ENCODE measurements around the gene CLIC1. TPM values are rescaled to one million over a fixed set of nuclear protein-coding genes. Genes with fewer than 3 reads are reported as not detected.
A peak's percentile ranks its signal among the peaks of the same experiment; 100 is the strongest.

The CLIC1 gene
- polyA plus RNA-seq, 1 experiment: 466 TPM

DNA sequence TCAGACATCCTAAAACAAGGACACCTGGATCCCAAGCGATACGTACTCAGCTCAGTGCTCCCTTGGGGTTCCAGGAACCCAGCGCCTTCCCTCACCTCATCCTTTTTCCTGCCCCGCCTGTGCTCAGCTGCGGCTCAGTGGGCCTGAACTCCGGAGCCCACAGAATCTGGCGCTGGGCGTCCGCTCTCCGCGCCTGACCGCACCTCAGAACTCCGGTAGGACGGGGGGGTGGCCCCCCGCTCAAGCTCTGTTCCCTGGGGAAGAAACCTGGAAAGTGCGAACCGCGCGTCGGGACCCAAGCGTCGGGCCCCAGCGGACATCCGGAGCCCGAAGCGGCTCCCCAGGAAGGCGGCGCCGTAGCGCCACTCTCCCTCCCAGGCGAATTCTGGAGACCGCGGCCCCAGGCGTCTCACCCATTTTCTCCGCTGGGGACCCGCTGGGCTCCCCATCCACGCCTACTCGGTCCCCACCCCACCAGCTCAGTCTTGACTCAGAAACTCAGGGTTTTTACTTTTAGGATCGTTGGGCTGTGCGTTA is 55.1 kb downstream of the CLIC1 start:
- Histone ChIP-seq H3K4me3 (ENCODE audit: low read depth, low read length) (peak overlapping the region; percentile 57), H3K27me3 (ENCODE audit: control insufficient read depth, insufficient read depth, low read length) (no peaks in the 10 kb centered on the region), H3K27ac (ENCODE audit: low read depth, low read length) (peak overlapping the region; percentile 78), H3K9me3 (ENCODE audit: control insufficient read depth, insufficient read depth, low read length) (no peaks in the 10 kb centered on the region)
- TF ChIP-seq, protein P1, sequence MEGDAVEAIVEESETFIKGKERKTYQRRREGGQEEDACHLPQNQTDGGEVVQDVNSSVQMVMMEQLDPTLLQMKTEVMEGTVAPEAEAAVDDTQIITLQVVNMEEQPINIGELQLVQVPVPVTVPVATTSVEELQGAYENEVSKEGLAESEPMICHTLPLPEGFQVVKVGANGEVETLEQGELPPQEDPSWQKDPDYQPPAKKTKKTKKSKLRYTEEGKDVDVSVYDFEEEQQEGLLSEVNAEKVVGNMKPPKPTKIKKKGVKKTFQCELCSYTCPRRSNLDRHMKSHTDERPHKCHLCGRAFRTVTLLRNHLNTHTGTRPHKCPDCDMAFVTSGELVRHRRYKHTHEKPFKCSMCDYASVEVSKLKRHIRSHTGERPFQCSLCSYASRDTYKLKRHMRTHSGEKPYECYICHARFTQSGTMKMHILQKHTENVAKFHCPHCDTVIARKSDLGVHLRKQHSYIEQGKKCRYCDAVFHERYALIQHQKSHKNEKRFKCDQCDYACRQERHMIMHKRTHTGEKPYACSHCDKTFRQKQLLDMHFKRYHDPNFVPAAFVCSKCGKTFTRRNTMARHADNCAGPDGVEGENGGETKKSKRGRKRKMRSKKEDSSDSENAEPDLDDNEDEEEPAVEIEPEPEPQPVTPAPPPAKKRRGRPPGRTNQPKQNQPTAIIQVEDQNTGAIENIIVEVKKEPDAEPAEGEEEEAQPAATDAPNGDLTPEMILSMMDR (IDR thresholded peaks at IDR 0.05; ENCODE audit: low read depth, low read length): no peak; the same call in 1 of the 2 replicates
- ChIA-PET POLR2A (interaction anchor here (0.6 to 0.8 kb wide), 3 partner anchors 22 to 168 kb away, joined by 3 to 10 read pairs (median 6); partner anchors contain the start of gene ABHD16A), CTCF (interaction anchor here (0.7 to 2.1 kb wide), 13 partner anchors 9 to 271 kb away, joined by 3 to 9 read pairs (median 5); partner anchors contain the start of genes LSM2 and LY6G5B)
- no peak for DNase-seq (ENCODE audit: low read depth, low spot score)

Small RNA genes lying within 50 kb of the gene (small RNA-seq; reads per million reads assigned to genes)
- not detected for gene LY6G6D (ENCODE audit: insufficient read length, low read depth)
- gene MIR4646 (ENCODE audit: insufficient read length, low read depth): not detected
- gene MSH5-SAPCD1 (ENCODE audit: insufficient read length, low read depth): not detected
- not detected for gene RF00019 (ENCODE audit: insufficient read length, low read depth)
- gene RNU6-850P (ENCODE audit: insufficient read length, low read depth): not detected
- gene SAPCD1 (ENCODE audit: insufficient read length, low read depth): not detected

Other genes with a start within 250 kb of the CLIC1 start
- gene MICB, start 238.4 kb downstream of the CLIC1 start, polyA plus RNA-seq (2011; rRNA removed): 17.9 and 19.0 TPM in 2 replicates
- not detected in 2 replicates for gene MCCD1, start 207.6 kb downstream of the CLIC1 start, polyA plus RNA-seq (2011; rRNA removed)
- 434 and 480 TPM in 2 replicates for gene DDX39B, start 194.5 kb downstream of the CLIC1 start, polyA plus RNA-seq (2011; rRNA removed)
- 12.5 and 14.6 TPM in 2 replicates for gene ATP6V1G2, start 189.9 kb downstream of the CLIC1 start, polyA plus RNA-seq (2011; rRNA removed)
- 5.1 and 5.4 TPM in 2 replicates for gene NFKBIL1, start 188.9 kb downstream of the CLIC1 start, polyA plus RNA-seq (2011; rRNA removed)
- not detected in 2 replicates for gene LTA, start 164.2 kb downstream of the CLIC1 start, polyA plus RNA-seq (2011; rRNA removed)
- not detected in 2 replicates for gene TNF, start 161.0 kb downstream of the CLIC1 start, polyA plus RNA-seq (2011; rRNA removed)
- not detected in 2 replicates for gene LTB, start 154.1 kb downstream of the CLIC1 start, polyA plus RNA-seq (2011; rRNA removed)
- not detected in 2 replicates for gene LST1, start 150.3 kb downstream of the CLIC1 start, polyA plus RNA-seq (2011; rRNA removed)
- gene NCR3, start 143.5 kb downstream of the CLIC1 start, polyA plus RNA-seq (2011; rRNA removed): not detected in 2 replicates
- not detected in 2 replicates for gene AIF1, start 121.3 kb downstream of the CLIC1 start, polyA plus RNA-seq (2011; rRNA removed)
- 24.8 and 30.7 TPM in 2 replicates for gene PRRC2A, start 115.8 kb downstream of the CLIC1 start, polyA plus RNA-seq (2011; rRNA removed)
- 58.2 and 68.7 TPM in 2 replicates for gene BAG6, start 83.9 kb downstream of the CLIC1 start, polyA plus RNA-seq (2011; rRNA removed)
- 2.8 and 3.9 TPM in 2 replicates for gene APOM, start 80.6 kb downstream of the CLIC1 start, polyA plus RNA-seq (2011; rRNA removed)
- gene C6orf47, start 75.8 kb downstream of the CLIC1 start, polyA plus RNA-seq (2011; rRNA removed): 10.2 and 11.6 TPM in 2 replicates
- gene GPANK1, start 71.5 kb downstream of the CLIC1 start, polyA plus RNA-seq (2011; rRNA removed): 12.7 and 13.5 TPM in 2 replicates
- gene CSNK2B, start 70.5 kb downstream of the CLIC1 start, polyA plus RNA-seq (2011; rRNA removed): 80.1 and 96.0 TPM in 2 replicates
- 5.5 and 7.0 TPM in 2 replicates for gene LY6G5B, start 66.6 kb downstream of the CLIC1 start, polyA plus RNA-seq (2011; rRNA removed)
- gene LY6G5C, start 55.5 kb downstream of the CLIC1 start, polyA plus RNA-seq (2011; rRNA removed): 2.0 and 2.7 TPM in 2 replicates
- gene ABHD16A, start 33.2 kb downstream of the CLIC1 start, polyA plus RNA-seq (2011; rRNA removed): 34.0 and 36.3 TPM in 2 replicates
- not detected in 2 replicates for gene LY6G6F, start 29.7 kb downstream of the CLIC1 start, polyA plus RNA-seq (2011; rRNA removed)
- gene LY6G6D, start 21.2 kb downstream of the CLIC1 start, polyA plus RNA-seq (2011; rRNA removed): not detected in 2 replicates
- gene LY6G6C, start 14.8 kb downstream of the CLIC1 start, polyA plus RNA-seq (2011; rRNA removed): not detected in 2 replicates
- gene MPIG6B, start 13.2 kb downstream of the CLIC1 start, polyA plus RNA-seq (2011; rRNA removed): not detected in 2 replicates
- 44.4 and 59.1 TPM in 2 replicates for gene DDAH2, start 7.2 kb downstream of the CLIC1 start, polyA plus RNA-seq (2011; rRNA removed)
- 6.4 and 7.2 TPM in 2 replicates for gene MSH5, start 3.5 kb upstream of the CLIC1 start, polyA plus RNA-seq (2011; rRNA removed)
- 0.24 and 0.88 TPM in 2 replicates for gene SAPCD1, start 26.1 kb upstream of the CLIC1 start, polyA plus RNA-seq (2011; rRNA removed)
- 0.10 and 0.32 TPM in 2 replicates for gene VWA7, start 40.8 kb upstream of the CLIC1 start, polyA plus RNA-seq (2011; rRNA removed)
- 16.0 and 23.9 TPM in 2 replicates for gene VARS1, start 59.2 kb upstream of the CLIC1 start, polyA plus RNA-seq (2011; rRNA removed)
- gene LSM2, start 70.4 kb upstream of the CLIC1 start, polyA plus RNA-seq (2011; rRNA removed): 34.2 and 38.3 TPM in 2 replicates
- 1.1 and 1.2 TPM in 2 replicates for gene HSPA1L, start 78.8 kb upstream of the CLIC1 start, polyA plus RNA-seq (2011; rRNA removed)
- 46.6 and 50.4 TPM in 2 replicates for gene HSPA1A, start 79.0 kb upstream of the CLIC1 start, polyA plus RNA-seq (2011; rRNA removed)
- gene HSPA1B, start 91.2 kb upstream of the CLIC1 start, polyA plus RNA-seq (2011; rRNA removed): 31.9 TPM in 2 replicates
- gene NEU1, start 126.3 kb upstream of the CLIC1 start, polyA plus RNA-seq (2011; rRNA removed): 39.0 and 49.4 TPM in 2 replicates
- 0.04 and 0.12 TPM in 2 replicates for gene SLC44A4, start 142.5 kb upstream of the CLIC1 start, polyA plus RNA-seq (2011; rRNA removed)
- 23.8 and 28.5 TPM in 2 replicates for gene EHMT2, start 161.2 kb upstream of the CLIC1 start, polyA plus RNA-seq (2011; rRNA removed)
- gene ZBTB12, start 165.6 kb upstream of the CLIC1 start, polyA plus RNA-seq (2011; rRNA removed): 2.4 and 4.3 TPM in 2 replicates
- gene C2, start 191.2 kb upstream of the CLIC1 start, polyA plus RNA-seq (2011; rRNA removed): 1.5 and 1.9 TPM in 2 replicates
- 13.3 and 14.0 TPM in 2 replicates for gene CFB, start 209.6 kb upstream of the CLIC1 start, polyA plus RNA-seq (2011; rRNA removed)
- 51.4 and 55.7 TPM in 2 replicates for gene NELFE, start 222.4 kb upstream of the CLIC1 start, polyA plus RNA-seq (2011; rRNA removed)
- gene SKIC2, start 222.6 kb upstream of the CLIC1 start, polyA plus RNA-seq (2011; rRNA removed): 26.0 and 30.4 TPM in 2 replicates
- 11.4 and 14.9 TPM in 2 replicates for gene DXO, start 235.6 kb upstream of the CLIC1 start, polyA plus RNA-seq (2011; rRNA removed)
- gene C4A, start 245.5 kb upstream of the CLIC1 start, polyA plus RNA-seq (2011; rRNA removed): 7.5 and 7.6 TPM in 2 replicates